Fibroblast of the aortic adventitia (primary cell): ENCODE results near the gene HRH4. TPM values are rescaled to one million over a fixed set of nuclear protein-coding genes. Genes with fewer than 3 reads are reported as not detected.

Experiments used
- DNase-seq: peaks from one replicate; pipeline ENCODE4 v3.0.0-alpha.2; 2010; ENCODE audit warnings: low read depth
- H3K4me3 ChIP-seq: 2 replicates; pipeline ENCODE4 v1.5.1; 2011; ENCODE audit warnings: low read depth, mild to moderate bottlenecking, control low read depth, low read length, moderate library complexity
- CTCF ChIP-seq: IDR thresholded peaks from 2 replicates; pipeline ENCODE4 v1.5.1; 2011; ENCODE audit warnings: mild to moderate bottlenecking, low read length, control low read depth, inconsistent platforms; ENCODE audit not compliant: insufficient read depth
- total RNA-seq: library from RNA; depleted of rRNA; stranded (reverse); fragments of >200 nt; gene quantifications from 2 replicates; pipeline ENCODE4 v1.2.3, GENCODE V29; 2012; ENCODE audit warnings: low replicate concordance

HRH4 gene
- total RNA-seq, 1 donor, result under 0.01 TPM

DNA sequence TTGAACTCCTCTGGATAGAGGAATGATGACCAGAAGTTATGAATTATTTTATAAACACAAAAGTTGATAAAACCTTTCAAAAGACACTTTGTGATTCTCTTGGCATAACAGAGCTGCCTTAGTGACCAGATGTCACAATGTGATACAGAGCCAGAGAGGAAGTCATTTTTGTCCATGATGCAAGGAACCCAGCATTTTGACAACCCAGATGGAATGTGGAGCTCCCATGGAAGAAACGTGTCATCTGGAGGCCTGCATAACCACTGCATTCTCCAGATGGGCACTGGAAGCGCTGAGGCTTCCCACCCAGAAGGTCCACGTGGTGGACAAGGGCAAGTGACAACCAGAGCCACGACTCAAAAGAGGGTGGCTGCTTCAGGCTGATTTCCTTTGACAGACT is 30.1 kb downstream of the HRH4 start:
- no peak for TF ChIP-seq CTCF
- H3K4me3 ChIP-seq, result no peak overlapping the region
- no peak for DNase-seq

GRCh38 chr18:24491927-24492834 is 31.7 kb downstream of the HRH4 start:
- no peak overlapping the region for H3K4me3 ChIP-seq
- no peak for TF ChIP-seq CTCF
- no peak for DNase-seq

- H3K4me3 ChIP-seq, result no peak overlapping the region
- no peak for TF ChIP-seq CTCF
- DNase-seq, result no peak
Observed at GRCh38 chr18:24494586-24494985, 34.1 kb downstream of the HRH4 start.

DNA sequence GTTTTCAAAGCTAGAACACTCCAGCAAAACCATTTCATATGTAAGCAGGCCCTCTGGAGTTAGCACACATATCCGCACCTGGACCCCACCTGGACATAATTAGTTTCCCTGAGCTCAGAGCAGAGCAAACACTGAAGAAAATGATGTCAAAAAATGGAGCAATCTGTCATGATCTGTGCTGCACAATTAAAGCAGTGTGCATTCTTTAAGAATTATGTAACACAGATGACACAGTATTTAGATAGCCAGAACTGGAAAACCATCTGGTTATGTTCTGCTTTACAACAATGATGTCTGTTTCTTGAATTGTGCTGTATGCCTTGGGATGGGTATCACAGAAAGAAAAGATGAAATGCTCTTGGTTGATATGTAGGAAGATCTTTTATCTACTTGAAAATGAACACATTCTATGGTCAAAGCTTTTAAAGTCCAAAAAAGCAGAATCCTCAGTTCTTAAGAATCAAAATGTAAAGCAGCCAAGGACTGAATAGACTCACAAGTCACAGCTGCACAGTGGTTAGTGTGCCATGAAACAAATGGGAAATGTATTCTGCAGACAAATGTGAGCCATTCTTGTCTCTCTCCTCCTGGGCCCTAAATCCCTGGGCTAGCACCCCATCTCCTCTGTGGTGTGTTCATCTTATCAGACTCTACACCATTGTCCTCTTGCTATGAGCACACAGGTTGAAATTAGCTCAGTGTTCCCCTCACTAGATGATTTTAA is 36.8 kb downstream of the HRH4 start:
- DNase-seq, result peak; percentile 58
- TF ChIP-seq CTCF, result no peak
- H3K4me3 ChIP-seq, result no peak overlapping the region

DNA sequence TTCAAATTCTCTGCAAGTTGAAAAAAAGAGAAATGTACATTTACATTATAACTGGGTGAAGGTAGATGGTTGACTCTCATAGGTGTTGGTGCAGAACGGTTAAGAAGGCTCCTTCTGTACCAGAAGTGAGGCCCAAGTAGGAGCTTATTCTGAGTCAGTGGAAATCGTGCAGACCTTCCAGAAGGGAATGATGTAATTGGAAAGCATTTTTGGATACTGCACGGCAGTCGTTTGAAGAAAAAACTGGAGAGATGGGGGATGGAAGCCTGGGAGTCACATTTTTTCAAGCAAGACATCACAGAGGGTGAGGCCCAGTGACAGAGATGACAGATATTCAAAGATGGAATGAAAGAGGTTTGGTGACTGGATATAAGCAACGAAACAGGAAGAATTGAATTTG is 39.4 kb downstream of the HRH4 start:
- DNase-seq, result peak; percentile 58

DNA sequence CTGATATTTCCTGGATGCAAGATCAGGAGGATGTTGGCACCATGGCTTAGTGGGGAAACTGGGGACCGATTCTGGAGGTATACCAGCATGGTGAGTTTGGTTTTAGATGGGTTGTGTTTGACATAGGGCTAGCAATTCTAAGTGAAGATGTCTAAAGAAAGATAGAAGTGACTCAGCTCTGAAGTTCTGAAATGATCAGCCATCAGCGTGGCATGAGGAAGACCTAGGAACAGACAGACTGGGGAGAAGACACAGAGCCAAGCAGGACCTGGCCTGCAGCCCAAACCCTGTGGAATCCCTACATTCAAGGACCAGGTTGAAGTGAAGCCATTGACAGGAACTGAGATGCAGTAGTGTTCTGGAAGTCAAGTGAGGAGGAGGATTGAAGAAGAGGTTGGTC is 39.8 kb downstream of the HRH4 start:
- DNase-seq, result no peak

More for the DNA sequence above, 39.4 kb downstream of the HRH4 start:
- no peak for TF ChIP-seq CTCF
- no peak overlapping the region for H3K4me3 ChIP-seq

More for the DNA sequence above, 39.8 kb downstream of the HRH4 start:
- H3K4me3 ChIP-seq, result no peak overlapping the region
- TF ChIP-seq CTCF, result no peak
